Motor neuron (in vitro differentiated cells): ENCODE data around the gene THADA. TPM values are rescaled to one million over a fixed set of nuclear protein-coding genes. Genes with fewer than 3 reads are reported as not detected.

Experiments used
- ATAC-seq, 8 experiments: fragments of 200-7000 bp; cut with Tn5 transposase; replicated peaks in 6 of 8; 2 replicates each; pipeline ENCODE4 v1.8.0; 2021; ENCODE audit warnings: mild to moderate bottlenecking in 8 of 8, moderate library complexity in 8 of 8
- H3K27ac ChIP-seq, 2 donors: fragments of 250-450 bp; sonication (Bioruptor Pico); 2 replicates each; pipeline ENCODE4 v1.9.0; 2021; ENCODE audit warnings: antibody characterized with exemption in 2 of 2, mild to moderate bottlenecking in 2 of 2, moderate library complexity in 1 of 2
- H3K4me1 ChIP-seq, 2 donors: fragments of 250-450 bp; sonication (Bioruptor Pico); replicated peaks in 1 of 2; 2 replicates each; pipeline ENCODE4 v1.6.1; 2021; ENCODE audit warnings: antibody characterized with exemption in 2 of 2, mild to moderate bottlenecking in 2 of 2, moderate library complexity in 1 of 2
- H3K4me3 ChIP-seq, 5 donors: fragments of 250-450 bp; sonication (Bioruptor Pico); 2 replicates each; pipeline ENCODE4 v1.9.0; 2021; ENCODE audit warnings: antibody characterized with exemption in 5 of 5, mild to moderate bottlenecking in 5 of 5, moderate library complexity in 4 of 5
- WGBS, 10 experiments: fragments of 450-650 bp; shearing (Covaris generic); methylation state at CpG; one replicate each; pipeline ENCODE4 v1.0.0; 2022; 5-methylcytosine and 5-hydroxymethylcytosine counted together
- in situ Hi-C, 9 experiments: fragments of 400-800 bp; cut with MboI; loops; one replicate each; pipeline ENCODE4 v1.15.0; 2021; ENCODE audit warnings: low sequenced_read_pairs in 9 of 9, low pct_unique_long_range_greater_than_20kb in 2 of 9; ENCODE audit not compliant: unreplicated experiment in 9 of 9
- total RNA-seq, 8 experiments: library from RNA; unstranded; fragments of 300-600 nt; gene quantifications; 2 replicates each; pipeline versions ENCODE4 v1.2.3 to v1.2.4, GENCODE V29; 2022

THADA gene
- total RNA-seq, 8 experiments from 2014 or later, result 10.4 to 33.6 (median 15.9) TPM

DNA sequence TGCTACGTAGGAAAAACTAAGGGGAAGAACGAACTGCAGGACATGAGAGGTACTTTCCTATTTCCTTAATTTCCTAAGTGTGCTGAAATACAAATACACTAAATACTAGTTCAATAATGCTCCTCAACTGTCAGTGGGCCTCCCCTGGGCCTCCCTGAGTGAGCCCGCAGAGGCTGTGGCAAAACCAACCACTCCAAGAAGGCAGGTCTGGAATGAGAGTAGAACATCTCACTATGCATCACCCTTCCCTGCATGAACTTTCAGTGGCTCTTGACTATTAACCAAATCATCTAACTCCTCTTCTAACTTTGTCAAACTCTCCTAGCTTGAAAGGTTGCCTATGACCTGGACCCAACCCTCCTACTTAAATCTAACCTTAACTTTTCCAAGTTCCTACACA, 84.6 kb downstream of the THADA start:
- 90 to 100% (median 100%) methylated on average over 1 to 3 of the region's 3 CpGs for WGBS, 10 experiments
- Histone ChIP-seq H3K4me1 (no peaks in the 10 kb centered on the region), H3K4me3 (no peak overlapping the region), H3K27ac (no peak overlapping the region)
- in situ Hi-C loops, result no loop called here
- no peak for ATAC-seq

DNA sequence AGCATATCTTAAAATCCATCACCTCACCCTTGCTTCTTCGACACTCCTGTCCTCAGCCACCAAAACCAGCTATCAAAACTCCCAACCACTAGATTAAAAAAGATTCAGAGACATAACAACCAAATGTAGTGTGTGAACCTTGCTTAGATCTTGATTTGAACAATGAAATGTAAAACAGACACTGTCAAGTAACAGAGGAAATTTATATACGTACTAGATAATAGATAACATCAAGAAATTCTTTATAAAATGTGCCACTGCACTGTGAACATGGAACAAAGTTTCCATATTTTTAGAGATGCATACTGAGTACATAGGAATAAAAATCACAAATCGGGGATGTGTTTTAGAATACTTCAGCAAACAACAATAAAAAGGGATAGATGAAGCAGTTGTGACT, 86.0 kb downstream of the THADA start:
- ATAC-seq, result no peak
- in situ Hi-C loops, result no loop called here
- no peak overlapping the region for H3K4me3 ChIP-seq
- no peak overlapping the region for H3K27ac ChIP-seq
- 57 to 100% (median 96%) methylated on average over 1 to 3 of the region's 3 CpGs; no CpG with 5 or more reads in 2 of the 10 experiments for WGBS, 10 experiments
- no peaks in the 10 kb centered on the region for H3K4me1 ChIP-seq

GRCh38 chr2:43508209-43508608, 87.6 kb downstream of the THADA start:
- no peak for ATAC-seq
- H3K27ac ChIP-seq, result no peak overlapping the region
- WGBS, 10 experiments, result 74 to 92% (median 79%) methylated on average over 2 to 3 of the region's 3 CpGs; no CpG with 5 or more reads in 2 of the 10 experiments
- H3K4me1 ChIP-seq, result no peaks in the 10 kb centered on the region
- H3K4me3 ChIP-seq, result no peak overlapping the region
- in situ Hi-C loops, result no loop called here

GRCh38 chr2:43507137-43507536, 88.7 kb downstream of the THADA start:
- in situ Hi-C loops, result no loop called here

DNA sequence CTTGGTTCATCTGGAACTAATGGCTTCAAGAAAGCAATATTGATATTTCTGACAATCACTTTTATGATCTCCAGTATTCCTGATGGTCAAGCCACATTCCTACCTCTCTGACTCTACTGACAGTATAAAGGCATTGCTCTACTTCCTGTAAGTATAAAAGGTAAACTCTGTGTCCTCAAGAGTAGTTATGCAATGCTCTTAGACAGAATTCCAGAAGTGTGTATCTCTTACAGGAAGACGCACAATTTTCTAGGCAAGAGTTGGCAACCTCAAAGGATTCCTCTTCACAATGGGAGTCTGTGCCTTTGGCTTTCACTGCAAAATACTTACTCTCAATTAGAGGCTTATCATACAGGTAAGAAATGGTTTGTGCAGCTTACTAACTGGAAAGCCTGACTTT, 100.1 kb downstream of the THADA start:
- no peak for ATAC-seq
- no peak overlapping the region for H3K27ac ChIP-seq
- in situ Hi-C loops, result loop anchor here (25.0 kb wide), 5 partner anchors 258 to 658 kb away; partner anchors contain the start of gene ZFP36L2 (in 6 of the 9)
- 80 to 100% (median 100%) methylated on average over 1 of the region's 1 CpG; no CpG with 5 or more reads in 5 of the 10 experiments for WGBS, 10 experiments
- H3K4me1 ChIP-seq, result no peaks in the 10 kb centered on the region
- no peak overlapping the region for H3K4me3 ChIP-seq

More at GRCh38 chr2:43507137-43507536, 88.7 kb downstream of the THADA start:
- no peak overlapping the region for H3K27ac ChIP-seq
- no peaks in the 10 kb centered on the region for H3K4me1 ChIP-seq
- 86 to 100% (median 97%) methylated on average over 1 to 2 of the region's 2 CpGs; no CpG with 5 or more reads in 2 of the 10 experiments for WGBS, 10 experiments
- no peak overlapping the region for H3K4me3 ChIP-seq
- ATAC-seq, result no peak

DNA sequence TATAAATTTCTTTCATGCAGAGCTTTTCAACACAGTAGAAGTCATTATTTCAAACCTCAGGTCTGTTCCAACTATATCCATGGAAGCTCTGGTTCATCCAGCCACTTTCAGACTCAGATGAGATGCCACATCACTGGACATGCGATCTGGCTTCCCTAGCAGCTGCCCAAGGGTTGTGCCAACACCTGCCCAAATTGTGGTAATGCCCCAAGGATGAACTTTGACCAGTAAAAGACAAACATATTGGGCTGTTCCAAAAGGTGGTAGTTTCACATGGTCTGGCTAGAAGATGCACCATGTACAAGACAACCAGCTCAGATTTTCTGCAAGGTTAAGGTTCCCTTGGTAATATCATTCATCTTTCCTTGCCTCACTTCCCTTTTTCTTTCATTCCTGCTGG, 101.9 kb downstream of the THADA start:
- Histone ChIP-seq H3K4me3 (no peak overlapping the region), H3K27ac (no peak overlapping the region), H3K4me1 (no peaks in the 10 kb centered on the region)
- WGBS, 10 experiments, result 100% methylated on average over 1 of the region's 1 CpG; no CpG with 5 or more reads in 5 of the 10 experiments
- in situ Hi-C loops, result loop anchor here (25.0 kb wide), 5 partner anchors 257 to 657 kb away; partner anchors contain the start of gene ZFP36L2 (in 6 of the 9)
- no peak for ATAC-seq

DNA sequence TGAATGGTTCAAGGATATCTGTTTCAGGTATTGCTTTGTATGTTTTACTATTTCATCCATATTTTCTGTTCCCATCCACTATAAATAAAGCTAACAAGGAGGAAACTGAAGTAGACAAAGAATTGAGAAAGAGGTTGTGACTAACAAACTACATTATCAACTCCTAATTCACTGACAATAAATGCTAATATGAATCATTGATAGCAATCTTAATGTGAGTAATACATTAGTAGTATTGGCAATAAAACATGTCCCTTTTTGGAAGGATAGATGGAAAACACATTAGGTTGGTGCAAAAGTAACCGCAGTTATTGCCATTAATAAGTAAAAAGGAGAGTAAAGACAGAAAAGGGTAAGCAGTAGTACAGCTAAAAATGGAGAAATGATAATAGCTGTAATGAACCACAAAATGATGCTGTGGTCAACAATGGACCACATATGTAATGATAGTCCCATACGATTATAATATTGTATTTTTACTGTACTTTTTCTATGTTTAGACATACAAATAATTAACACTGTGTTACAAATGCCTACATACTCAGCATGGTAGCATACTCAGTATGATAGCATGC, 104.7 kb downstream of the THADA start:
- no peaks in the 10 kb centered on the region for H3K4me1 ChIP-seq
- H3K4me3 ChIP-seq, result no peak overlapping the region
- H3K27ac ChIP-seq, result no peak overlapping the region
- no peak for ATAC-seq
- in situ Hi-C loops, result loop anchor here (25.0 kb wide), 5 partner anchors 254 to 654 kb away; partner anchors contain the start of gene ZFP36L2 (in 6 of the 9)
- WGBS, 10 experiments, result 84 to 100% (median 94%) methylated on average over 1 to 2 of the region's 2 CpGs; no CpG with 5 or more reads in 1 of the 10 experiments

- in situ Hi-C loops, result loop anchor here (25.0 kb wide), 5 partner anchors 253 to 653 kb away; partner anchors contain the start of gene ZFP36L2 (in 6 of the 9)
- H3K4me3 ChIP-seq, result no peak overlapping the region
- ATAC-seq, result no peak
- WGBS, 10 experiments, result 45 to 100% (median 100%) methylated on average over 1 of the region's 1 CpG; no CpG with 5 or more reads in 3 of the 10 experiments
- H3K4me1 ChIP-seq, result no peaks in the 10 kb centered on the region
- H3K27ac ChIP-seq, result no peak overlapping the region
Measured at GRCh38 chr2:43490252-43490786, 105.5 kb downstream of the THADA start.

GRCh38 chr2:43488737-43489136, 107.1 kb downstream of the THADA start:
- ATAC-seq, result no peak
- Histone ChIP-seq H3K4me1 (no peaks in the 10 kb centered on the region), H3K27ac (no peak overlapping the region), H3K4me3 (no peak overlapping the region)
- in situ Hi-C loops, result loop anchor here (10.0 to 25.0 kb wide), 6 partner anchors 251 to 664 kb away; partner anchors contain the start of gene ZFP36L2 (in 6 of the 9)
- WGBS, 10 experiments, result 80 to 100% (median 91%) methylated on average over 1 to 3 of the region's 3 CpGs

GRCh38 chr2:43486603-43487002, 109.2 kb downstream of the THADA start:
- in situ Hi-C loops, result loop anchor here (10.0 to 25.0 kb wide), 6 partner anchors 249 to 662 kb away; partner anchors contain the start of gene ZFP36L2 (in 6 of the 9)
- no peak for ATAC-seq
- H3K4me1 ChIP-seq, result peaks cover 0 to 3% of the 10 kb centered on the region in 2 donors
- H3K27ac ChIP-seq, result no peak overlapping the region
- no peak overlapping the region for H3K4me3 ChIP-seq

DNA sequence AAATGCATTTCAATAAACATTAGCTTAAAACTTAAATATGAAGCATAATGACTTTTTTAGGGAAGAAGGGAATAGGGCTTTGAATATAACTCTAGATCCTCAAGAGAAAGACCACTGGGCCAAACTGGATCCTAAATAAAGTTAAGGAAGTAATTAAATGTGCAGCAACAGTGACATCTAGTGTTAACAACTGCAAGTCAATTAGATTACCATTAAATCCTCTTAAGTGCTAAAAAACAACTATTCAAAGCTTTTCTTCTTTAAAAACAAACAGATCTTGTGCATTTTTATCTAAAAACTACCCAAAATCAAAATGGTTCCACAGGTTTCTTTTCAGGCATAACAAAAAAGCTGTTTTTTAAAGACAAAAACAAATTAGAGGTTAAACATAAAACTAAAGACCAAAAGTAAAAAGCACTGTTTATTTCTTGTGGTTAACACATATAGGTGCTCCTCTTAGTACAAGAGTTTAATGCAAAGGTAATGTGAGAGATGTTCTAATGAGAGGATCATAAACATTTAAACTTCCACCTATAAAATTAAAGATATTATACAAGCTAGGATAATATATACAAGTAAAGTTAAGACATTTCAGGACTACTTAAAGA, 111.4 kb downstream of the THADA start:
- Histone ChIP-seq H3K4me3 (no peak overlapping the region), H3K4me1 (peaks cover 0 to 3% of the 10 kb centered on the region in 2 donors), H3K27ac (no peak overlapping the region)
- in situ Hi-C loops, result loop anchor here (10.0 to 25.0 kb wide), 6 partner anchors 247 to 660 kb away; partner anchors contain the start of gene ZFP36L2 (in 6 of the 9)
- ATAC-seq, result peak in 4 of 8 experiments; percentile 47 to 58 (median 52)

DNA sequence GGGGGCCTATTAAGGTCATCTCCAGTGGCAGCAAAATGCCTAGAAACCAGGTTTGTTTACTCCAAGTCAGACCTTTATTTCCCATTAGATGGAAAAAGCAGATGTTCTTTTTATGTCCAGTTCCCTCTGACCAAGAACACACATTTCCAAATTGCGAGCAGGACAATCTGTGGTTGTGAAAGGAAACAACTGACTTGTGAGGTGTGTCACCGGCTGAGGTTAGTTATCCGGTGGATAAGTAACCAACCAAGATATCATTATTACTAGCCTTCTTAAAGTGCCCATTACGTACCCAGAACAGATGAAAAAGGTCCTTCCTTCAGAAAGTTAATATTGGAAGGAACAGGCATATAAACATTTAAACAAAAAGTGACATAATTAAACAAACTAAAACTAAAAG, 112.9 kb downstream of the THADA start:
- no peak for ATAC-seq
- in situ Hi-C loops, result loop anchor here (10.0 to 25.0 kb wide), 6 partner anchors 246 to 658 kb away; partner anchors contain the start of gene ZFP36L2 (in 6 of the 9)
- WGBS, 10 experiments, result 29 to 100% (median 79%) methylated on average over 2 to 4 of the region's 4 CpGs; no CpG with 5 or more reads in 2 of the 10 experiments
- H3K4me1 ChIP-seq, result peaks cover 0 to 3% of the 10 kb centered on the region in 2 donors
- H3K27ac ChIP-seq, result no peak overlapping the region
- no peak overlapping the region for H3K4me3 ChIP-seq

DNA sequence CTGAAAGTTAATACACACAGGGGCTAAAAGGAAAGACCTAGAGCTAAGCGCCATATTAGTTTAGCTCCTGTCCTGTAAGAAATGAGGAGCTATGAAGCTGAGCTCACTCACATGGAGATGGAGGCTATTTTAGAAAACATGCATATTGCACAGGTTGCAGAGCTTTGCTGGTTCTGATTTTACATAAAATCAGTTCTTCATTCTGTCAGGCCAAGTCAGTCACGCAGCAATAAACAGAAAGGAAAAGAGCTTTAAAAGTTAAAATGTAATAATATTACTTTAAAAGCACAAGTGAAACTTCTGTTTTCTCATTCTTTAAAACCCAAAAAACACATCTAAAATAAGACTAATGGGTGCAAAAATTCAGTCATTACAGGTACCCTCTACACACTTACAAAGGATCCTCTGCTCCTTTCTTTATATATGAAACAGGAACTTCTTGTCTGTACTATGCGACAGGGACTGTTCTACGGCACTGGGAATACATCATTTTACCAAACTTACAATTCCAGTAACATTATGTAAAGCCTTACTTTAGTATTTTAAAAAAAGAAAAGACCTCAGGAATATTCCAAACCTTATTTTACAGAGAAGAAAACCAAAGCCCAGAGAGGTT, 113.8 kb downstream of the THADA start:
- H3K4me3 ChIP-seq, result no peak overlapping the region
- peaks cover 0 to 3% of the 10 kb centered on the region in 2 donors for H3K4me1 ChIP-seq
- in situ Hi-C loops, result loop anchor here (10.0 to 25.0 kb wide), 6 partner anchors 245 to 657 kb away; partner anchors contain the start of gene ZFP36L2 (in 6 of the 9)
- H3K27ac ChIP-seq, result no peak overlapping the region
- ATAC-seq, result no peak
- 84 to 100% (median 98%) methylated on average over 2 to 4 of the region's 4 CpGs for WGBS, 10 experiments
